Loucy (cell line): Measurements from ENCODE around the gene ANKRD34A.

Experiments
- H2AFZ ChIP-seq: fragments of 200-600 bp; sonication (generic); 2 replicates; pipeline ENCODE4 v1.6.0; 2016; ENCODE audit warnings: antibody characterized with exemption, mild to moderate bottlenecking, low read length, moderate library complexity
- H3F3A ChIP-seq: fragments of 200-600 bp; 2 replicates; pipeline ENCODE4 v1.6.0; 2016; ENCODE audit warnings: antibody characterized with exemption, low read depth, mild to moderate bottlenecking
- H3K27me3 ChIP-seq: fragments of 200-600 bp; sonication (generic); 2 replicates; pipeline ENCODE4 v1.6.1; 2014; ENCODE audit warnings: low read length, mild to moderate bottlenecking; ENCODE audit not compliant: insufficient read depth, poor library complexity, severe bottlenecking
- H3K36me3 ChIP-seq: fragments of 200-600 bp; sonication (generic); 2 replicates; pipeline ENCODE4 v1.6.1; 2016; ENCODE audit warnings: low read length; ENCODE audit not compliant: insufficient read depth
- H3K4me1 ChIP-seq: fragments of 200-600 bp; sonication (generic); 2 replicates; pipeline ENCODE4 v1.5.1; 2014; ENCODE audit warnings: low read length, mild to moderate bottlenecking; ENCODE audit not compliant: insufficient read depth, poor library complexity, severe bottlenecking
- H3K4me2 ChIP-seq: fragments of 200-600 bp; sonication (generic); 2 replicates; pipeline ENCODE4 v1.6.0; 2014; ENCODE audit warnings: antibody characterized with exemption, low read length, low read depth, mild to moderate bottlenecking; ENCODE audit not compliant: poor library complexity, severe bottlenecking
- H3K4me3 ChIP-seq: fragments of 200-600 bp; sonication (generic); 2 replicates; pipeline ENCODE4 v1.5.1; 2014; ENCODE audit warnings: low read length, mild to moderate bottlenecking, mixed read lengths; ENCODE audit not compliant: poor library complexity, severe bottlenecking
- H3K79me2 ChIP-seq: fragments of 200-600 bp; sonication (generic); 2 replicates; pipeline ENCODE4 v1.6.1; 2014; ENCODE audit warnings: low read length; ENCODE audit not compliant: insufficient read depth
- H3K9ac ChIP-seq: fragments of 200-600 bp; sonication (generic); 2 replicates; pipeline ENCODE4 v1.6.0; 2014; ENCODE audit warnings: mild to moderate bottlenecking, low read depth, low read length, moderate library complexity; ENCODE audit not compliant: poor library complexity, severe bottlenecking
- H3K9me2 ChIP-seq: fragments of 200-600 bp; sonication (generic); replicated peaks from 2 replicates; pipeline ENCODE4 v1.6.1; 2016; ENCODE audit warnings: low read depth, low read length, mixed read lengths
- H3K9me3 ChIP-seq: fragments of 200-600 bp; sonication (generic); 2 replicates; pipeline ENCODE4 v1.6.1; 2014; ENCODE audit warnings: mild to moderate bottlenecking, antibody characterized with exemption, low read length, low read depth; ENCODE audit not compliant: insufficient read depth
- H4K20me1 ChIP-seq: fragments of 200-600 bp; sonication (generic); 2 replicates; pipeline ENCODE4 v1.6.0; 2014; ENCODE audit warnings: antibody characterized with exemption, low read length, mild to moderate bottlenecking; ENCODE audit not compliant: insufficient read depth, poor library complexity, severe bottlenecking
- CTCF ChIP-seq: fragments of 200-600 bp; sonication (generic); conservative IDR thresholded peaks from 2 replicates; pipeline ENCODE4 v1.5.1; 2014; ENCODE audit warnings: mild to moderate bottlenecking, antibody characterized with exemption, low read length
- EZH2phosphoT487 ChIP-seq: fragments of 200-600 bp; IDR thresholded peaks from 2 replicates; pipeline ENCODE4 v1.6.1; 2018; ENCODE audit warnings: antibody characterized with exemption, mild to moderate bottlenecking, moderate library complexity, borderline replicate concordance

The ANKRD34A gene

GRCh38 chr1:145992502-145992936, 28.1 kb upstream of the ANKRD34A start:
- Histone ChIP-seq H3K4me3 (peak overlapping the region; percentile 98), H3K4me2 (peak overlapping the region; percentile 91), H2AFZ (no peak overlapping the region), H3K27me3 (peaks cover 9% of the 10 kb centered on the region), H4K20me1 (peaks cover 43% of the 10 kb centered on the region), H3K9ac (peak overlapping the region; percentile 100), H3K36me3 (peaks cover 29% of the 10 kb centered on the region; the same call in 1 of the 2 replicates), H3K9me2 (no peaks in the 10 kb centered on the region), H3K4me1 (peaks cover 20% of the 10 kb centered on the region), H3F3A (peaks cover 18% of the 10 kb centered on the region), H3K9me3 (no peaks in the 10 kb centered on the region), H3K79me2 (peaks cover 51% of the 10 kb centered on the region)
- TF ChIP-seq EZH2phosphoT487 = no peak
- TF ChIP-seq CTCF = no peak

GRCh38 chr1:145991735-145992412, 27.5 kb upstream of the ANKRD34A start:
- peaks cover 18% of the 10 kb centered on the region for H3F3A ChIP-seq

GRCh38 chr1:145990249-145990855, 26.0 kb upstream of the ANKRD34A start:
- Histone ChIP-seq H3K36me3 (peaks cover 29% of the 10 kb centered on the region; the same call in 1 of the 2 replicates), H3K27me3 (no peaks in the 10 kb centered on the region), H3K9me2 (no peaks in the 10 kb centered on the region), H3K4me2 (no peak overlapping the region), H3K9ac (no peak overlapping the region), H4K20me1 (peaks cover 34% of the 10 kb centered on the region), H3F3A (peaks cover 18% of the 10 kb centered on the region), H2AFZ (no peak overlapping the region), H3K4me1 (peaks cover 22% of the 10 kb centered on the region), H3K79me2 (peaks cover 35% of the 10 kb centered on the region), H3K9me3 (no peaks in the 10 kb centered on the region), H3K4me3 (no peak overlapping the region)
- no peak for TF ChIP-seq CTCF
- TF ChIP-seq EZH2phosphoT487 = no peak

More at GRCh38 chr1:145991735-145992412, 27.5 kb upstream of the ANKRD34A start:
- Histone ChIP-seq H3K36me3 (peaks cover 29% of the 10 kb centered on the region; the same call in 1 of the 2 replicates), H3K9ac (peak overlapping the region; percentile 100), H2AFZ (no peak overlapping the region), H3K4me2 (peak overlapping the region; percentile 91), H3K4me1 (peaks cover 18% of the 10 kb centered on the region), H3K9me2 (no peaks in the 10 kb centered on the region), H3K27me3 (peaks cover 9% of the 10 kb centered on the region), H3K4me3 (peak overlapping the region; percentile 98), H4K20me1 (peaks cover 43% of the 10 kb centered on the region), H3K9me3 (no peaks in the 10 kb centered on the region), H3K79me2 (peaks cover 48% of the 10 kb centered on the region)
- TF ChIP-seq EZH2phosphoT487 = no peak
- TF ChIP-seq CTCF = no peak
